GM12878 (cell line): ENCODE data around the gene DUSP12. TPM values are rescaled to one million over a fixed set of nuclear protein-coding genes. Genes with fewer than 3 reads are reported as not detected.

Source experiments
- polyA plus RNA-seq, 11 experiments: library from polyadenylated mRNA; depleted of rRNA in 4 of 11; unstranded in 6 of 11; stranded (reverse) in 5 of 11; fragments of >200 nt; fragmentation: Nextera tagmentation in 4 of 11; fragmentation: Illumina TruSeq in 1 of 11; extraction: Ambion mirVana in 4 of 11; extraction: Trizol in 1 of 11; gene quantifications; 1 replicate in 1 of 11; 2 replicates in 10 of 11; pipeline versions ENCODE4 v1.2.1 to v1.2.3, GENCODE V29; 2011 to 2016; ENCODE audit warnings: inconsistent platforms in 2 of 11, missing spikeins in 2 of 11, low read depth in 1 of 11
- small RNA-seq: library from RNA; depleted of rRNA; stranded (forward); fragments of <200 nt; gene quantifications from one replicate; pipeline ENCODE3, GENCODE V24; 2014
- total RNA-seq, 4 experiments: library from RNA; depleted of rRNA in 3 of 4; stranded (reverse); fragments of >200 nt in 3 of 4; fragmentation: Illumina TruSeq in 1 of 4; extraction: Trizol in 1 of 4; gene quantifications; 2 replicates each; pipeline versions ENCODE4 v1.2.1 to v1.2.3, GENCODE V29; 2013 to 2021

The DUSP12 gene
- total and polyA plus RNA-seq, 10 of the 15 experiments (the other 5 are each of a cell fraction or from before 2014, with no cell fraction given) = 7.0 to 51.5 (median 35.4) TPM

Small RNA genes within 50 kb of the gene (small RNA-seq; reads per million reads assigned to genes)
- gene RN7SL466P = not detected

Other genes with a start within 250 kb of the DUSP12 start
Only the 7 nearest of the 8 such genes appear.
- 0.65 and 0.96 TPM in 2 replicates for gene HSPA6, start 225.2 kb upstream of the DUSP12 start, total RNA-seq (2014; rRNA removed)
- gene HSPA6, start 225.2 kb upstream of the DUSP12 start, total RNA-seq (2014; rRNA removed; fragmentation: Illumina TruSeq; extraction: Trizol) = 0.18 and 0.36 TPM in 2 replicates
- 1.6 and 1.8 TPM in 2 replicates for gene HSPA6, start 225.2 kb upstream of the DUSP12 start, total RNA-seq (2021)
- 0.06 and 0.18 TPM in 2 replicates for gene HSPA6, start 225.2 kb upstream of the DUSP12 start, polyA plus RNA-seq (2011; rRNA removed)
- 0.12 and 0.16 TPM in 2 replicates for gene HSPA6, start 225.2 kb upstream of the DUSP12 start, polyA plus RNA-seq (2014; fragmentation: Illumina TruSeq; extraction: Trizol)
- gene HSPA6, start 225.2 kb upstream of the DUSP12 start, polyA plus RNA-seq (2014; fragmentation: Nextera tagmentation; extraction: Ambion mirVana) = under 1 TPM; 0.05 to 0.09 TPM
- gene HSPA6, start 225.2 kb upstream of the DUSP12 start, polyA plus RNA-seq (2014; rRNA removed) = 1.2 and 1.5 TPM in 2 replicates
- 1 to 10 TPM; 8.5 to 8.8 TPM for gene HSPA6, start 225.2 kb upstream of the DUSP12 start, polyA plus RNA-seq (2016; fragmentation: Nextera tagmentation; extraction: Ambion mirVana)
- 0.05 TPM in 1 of 2 replicates, not detected in the other for gene FCGR3A, start 200.0 kb upstream of the DUSP12 start, total RNA-seq (2014; rRNA removed)
- not detected in 2 replicates for gene FCGR3A, start 200.0 kb upstream of the DUSP12 start, total RNA-seq (2014; rRNA removed; fragmentation: Illumina TruSeq; extraction: Trizol)
- gene FCGR3A, start 200.0 kb upstream of the DUSP12 start, total RNA-seq (2021) = 0.10 TPM in 1 of 2 replicates, not detected in the other
- gene FCGR3A, start 200.0 kb upstream of the DUSP12 start, polyA plus RNA-seq (2011; rRNA removed) = not detected in 2 replicates
- gene FCGR3A, start 200.0 kb upstream of the DUSP12 start, polyA plus RNA-seq (2014; fragmentation: Illumina TruSeq; extraction: Trizol) = not detected in 2 replicates
- not detected for gene FCGR3A, start 200.0 kb upstream of the DUSP12 start, polyA plus RNA-seq (2014; fragmentation: Nextera tagmentation; extraction: Ambion mirVana)
- gene FCGR3A, start 200.0 kb upstream of the DUSP12 start, polyA plus RNA-seq (2014; rRNA removed) = not detected in 2 replicates
- under 1 TPM in 1 of 2 experiments, not detected in 1; 0.09 TPM for gene FCGR3A, start 200.0 kb upstream of the DUSP12 start, polyA plus RNA-seq (2016; fragmentation: Nextera tagmentation; extraction: Ambion mirVana)
- not detected in 2 replicates for gene FCGR3B, start 118.6 kb upstream of the DUSP12 start, total RNA-seq (2014; rRNA removed)
- gene FCGR3B, start 118.6 kb upstream of the DUSP12 start, total RNA-seq (2014; rRNA removed; fragmentation: Illumina TruSeq; extraction: Trizol) = not detected in 2 replicates
- not detected in 2 replicates for gene FCGR3B, start 118.6 kb upstream of the DUSP12 start, total RNA-seq (2021)
- not detected in 2 replicates for gene FCGR3B, start 118.6 kb upstream of the DUSP12 start, polyA plus RNA-seq (2011; rRNA removed)
- gene FCGR3B, start 118.6 kb upstream of the DUSP12 start, polyA plus RNA-seq (2014; fragmentation: Illumina TruSeq; extraction: Trizol) = not detected in 2 replicates
- not detected for gene FCGR3B, start 118.6 kb upstream of the DUSP12 start, polyA plus RNA-seq (2014; fragmentation: Nextera tagmentation; extraction: Ambion mirVana)
- not detected in 2 replicates for gene FCGR3B, start 118.6 kb upstream of the DUSP12 start, polyA plus RNA-seq (2014; rRNA removed)
- gene FCGR3B, start 118.6 kb upstream of the DUSP12 start, polyA plus RNA-seq (2016; fragmentation: Nextera tagmentation; extraction: Ambion mirVana) = not detected
- gene FCGR2B, start 86.6 kb upstream of the DUSP12 start, total RNA-seq (2014; rRNA removed) = 99.3 and 100 TPM in 2 replicates
- 76.6 and 78.5 TPM in 2 replicates for gene FCGR2B, start 86.6 kb upstream of the DUSP12 start, total RNA-seq (2014; rRNA removed; fragmentation: Illumina TruSeq; extraction: Trizol)
- gene FCGR2B, start 86.6 kb upstream of the DUSP12 start, total RNA-seq (2021) = 88.9 and 99.4 TPM in 2 replicates
- 99.1 and 111 TPM in 2 replicates for gene FCGR2B, start 86.6 kb upstream of the DUSP12 start, polyA plus RNA-seq (2011; rRNA removed)
- gene FCGR2B, start 86.6 kb upstream of the DUSP12 start, polyA plus RNA-seq (2014; fragmentation: Illumina TruSeq; extraction: Trizol) = 118 and 122 TPM in 2 replicates
- gene FCGR2B, start 86.6 kb upstream of the DUSP12 start, polyA plus RNA-seq (2014; fragmentation: Nextera tagmentation; extraction: Ambion mirVana) = 100 to 1,000 TPM; 131 to 216 TPM
- 101 and 106 TPM in 2 replicates for gene FCGR2B, start 86.6 kb upstream of the DUSP12 start, polyA plus RNA-seq (2014; rRNA removed)
- 100 to 1,000 TPM; 105 to 112 TPM for gene FCGR2B, start 86.6 kb upstream of the DUSP12 start, polyA plus RNA-seq (2016; fragmentation: Nextera tagmentation; extraction: Ambion mirVana)
- 419 and 443 TPM in 2 replicates for gene FCRLA, start 42.6 kb upstream of the DUSP12 start, total RNA-seq (2014; rRNA removed)
- 269 and 273 TPM in 2 replicates for gene FCRLA, start 42.6 kb upstream of the DUSP12 start, total RNA-seq (2014; rRNA removed; fragmentation: Illumina TruSeq; extraction: Trizol)
- 286 and 294 TPM in 2 replicates for gene FCRLA, start 42.6 kb upstream of the DUSP12 start, total RNA-seq (2021)
- gene FCRLA, start 42.6 kb upstream of the DUSP12 start, polyA plus RNA-seq (2011; rRNA removed) = 122 and 130 TPM in 2 replicates
- 378 and 399 TPM in 2 replicates for gene FCRLA, start 42.6 kb upstream of the DUSP12 start, polyA plus RNA-seq (2014; fragmentation: Illumina TruSeq; extraction: Trizol)
- gene FCRLA, start 42.6 kb upstream of the DUSP12 start, polyA plus RNA-seq (2014; fragmentation: Nextera tagmentation; extraction: Ambion mirVana) = 100 to 1,000 TPM; 418 to 714 TPM
- 355 and 359 TPM in 2 replicates for gene FCRLA, start 42.6 kb upstream of the DUSP12 start, polyA plus RNA-seq (2014; rRNA removed)
- 100 to 1,000 TPM; 339 to 389 TPM for gene FCRLA, start 42.6 kb upstream of the DUSP12 start, polyA plus RNA-seq (2016; fragmentation: Nextera tagmentation; extraction: Ambion mirVana)
- 11.3 and 11.5 TPM in 2 replicates for gene FCRLB, start 28.2 kb upstream of the DUSP12 start, total RNA-seq (2014; rRNA removed)
- 3.1 and 3.4 TPM in 2 replicates for gene FCRLB, start 28.2 kb upstream of the DUSP12 start, total RNA-seq (2014; rRNA removed; fragmentation: Illumina TruSeq; extraction: Trizol)
- gene FCRLB, start 28.2 kb upstream of the DUSP12 start, total RNA-seq (2021) = 7.9 and 8.3 TPM in 2 replicates
- 1.2 and 1.5 TPM in 2 replicates for gene FCRLB, start 28.2 kb upstream of the DUSP12 start, polyA plus RNA-seq (2011; rRNA removed)
- gene FCRLB, start 28.2 kb upstream of the DUSP12 start, polyA plus RNA-seq (2014; fragmentation: Illumina TruSeq; extraction: Trizol) = 1.2 and 1.9 TPM in 2 replicates
- 1 to 10 TPM in 1 of 2 experiments, under 1 TPM in 1; 0.55 to 1.2 TPM for gene FCRLB, start 28.2 kb upstream of the DUSP12 start, polyA plus RNA-seq (2014; fragmentation: Nextera tagmentation; extraction: Ambion mirVana)
- gene FCRLB, start 28.2 kb upstream of the DUSP12 start, polyA plus RNA-seq (2014; rRNA removed) = 8.8 and 9.4 TPM in 2 replicates
- gene FCRLB, start 28.2 kb upstream of the DUSP12 start, polyA plus RNA-seq (2016; fragmentation: Nextera tagmentation; extraction: Ambion mirVana) = 10 to 100 TPM; 10.9 to 11.7 TPM
- 15.2 and 18.0 TPM in 2 replicates for gene ATF6, start 16.5 kb downstream of the DUSP12 start, total RNA-seq (2014; rRNA removed)
- 23.0 and 23.3 TPM in 2 replicates for gene ATF6, start 16.5 kb downstream of the DUSP12 start, total RNA-seq (2014; rRNA removed; fragmentation: Illumina TruSeq; extraction: Trizol)
- 17.0 and 17.5 TPM in 2 replicates for gene ATF6, start 16.5 kb downstream of the DUSP12 start, total RNA-seq (2021)
- gene ATF6, start 16.5 kb downstream of the DUSP12 start, polyA plus RNA-seq (2011; rRNA removed) = 24.3 and 30.4 TPM in 2 replicates
- gene ATF6, start 16.5 kb downstream of the DUSP12 start, polyA plus RNA-seq (2014; fragmentation: Illumina TruSeq; extraction: Trizol) = 19.2 and 23.8 TPM in 2 replicates
- 1 to 10 TPM; 7.8 to 8.9 TPM for gene ATF6, start 16.5 kb downstream of the DUSP12 start, polyA plus RNA-seq (2014; fragmentation: Nextera tagmentation; extraction: Ambion mirVana)
- 10.3 and 11.7 TPM in 2 replicates for gene ATF6, start 16.5 kb downstream of the DUSP12 start, polyA plus RNA-seq (2014; rRNA removed)
- gene ATF6, start 16.5 kb downstream of the DUSP12 start, polyA plus RNA-seq (2016; fragmentation: Nextera tagmentation; extraction: Ambion mirVana) = 10 to 100 TPM; 12.9 to 14.2 TPM